Panc1 (cell line): ENCODE results near the gene F13A1.

Experiments
- CTCF ChIP-seq: fragments of 450-650 bp; IDR thresholded peaks from 2 replicates; pipeline ENCODE4 v1.5.1; 2017; ENCODE audit warnings: mild to moderate bottlenecking
- POLR2AphosphoS5 ChIP-seq: IDR thresholded peaks from 2 replicates; pipeline ENCODE4 v1.6.1; 2012; ENCODE audit warnings: mild to moderate bottlenecking, low read depth, low read length, moderate library complexity
- REST ChIP-seq, 2 experiments: IDR thresholded peaks; 2 replicates each; pipeline ENCODE4 v1.6.1; 2011 to 2012; ENCODE audit warnings: low read depth in 2 of 2, control low read depth in 1 of 2, low read length in 1 of 2, mild to moderate bottlenecking in 1 of 2, moderate library complexity in 1 of 2; ENCODE audit not compliant: insufficient read depth in 1 of 2

GRCh38 chr6:6293317-6293716 lies 27.1 kb downstream of the F13A1 start:
- TF ChIP-seq CTCF (no peak), POLR2AphosphoS5 (no peak), REST (IDR thresholded peaks at IDR 0.05; ENCODE audit: insufficient read depth in 1 of 2, low read depth in 2 of 2, low read length in 1 of 2) (no peak)
